Osteoblast (primary cell): ENCODE results near the gene LRRC4C. TPM values are rescaled to one million over a fixed set of nuclear protein-coding genes. Genes with fewer than 3 reads are reported as not detected.

Source experiments
- DNase-seq: peaks from one replicate; pipeline ENCODE4 v3.0.0; 2011; ENCODE audit warnings: low spot score, mixed read lengths; ENCODE audit not compliant: insufficient read length; ENCODE audit errors: missing footprints
- H2AFZ ChIP-seq: 2 replicates; pipeline ENCODE4 v1.6.0; 2011; ENCODE audit warnings: mild to moderate bottlenecking, low read length
- H3K27ac ChIP-seq: 2 replicates; pipeline ENCODE4 v1.5.1; 2011; ENCODE audit warnings: mild to moderate bottlenecking, low read depth, low read length, moderate library complexity
- H3K27me3 ChIP-seq: 2 replicates; pipeline ENCODE4 v1.6.0; 2012; ENCODE audit warnings: mild to moderate bottlenecking, control low read depth, inconsistent platforms, low read length, moderate library complexity; ENCODE audit not compliant: insufficient read depth
- H3K36me3 ChIP-seq: 2 replicates; pipeline ENCODE4 v1.5.1; 2011; ENCODE audit warnings: mild to moderate bottlenecking, low read length, control low read depth, moderate library complexity; ENCODE audit not compliant: insufficient read depth
- H3K4me1 ChIP-seq: 2 replicates; pipeline ENCODE4 v1.5.1; 2011; ENCODE audit warnings: mild to moderate bottlenecking, low read length, control low read depth, moderate library complexity; ENCODE audit not compliant: insufficient read depth
- H3K4me2 ChIP-seq: 2 replicates; pipeline ENCODE4 v1.6.0; 2011; ENCODE audit warnings: mild to moderate bottlenecking, low read length; ENCODE audit not compliant: insufficient read depth
- H3K4me3 ChIP-seq: fragments of 200-600 bp; sonication (generic); 3 replicates; pipeline ENCODE4 v1.5.1; 2012; ENCODE audit warnings: mild to moderate bottlenecking, low read length, inconsistent platforms; ENCODE audit not compliant: insufficient read depth
- H3K79me2 ChIP-seq: 2 replicates; pipeline ENCODE4 v1.6.0; 2012; ENCODE audit warnings: mild to moderate bottlenecking, low read length, control low read depth, inconsistent platforms; ENCODE audit not compliant: insufficient read depth
- H3K9me3 ChIP-seq: 2 replicates; pipeline ENCODE4 v1.5.1; 2011; ENCODE audit warnings: low read depth, low read length, control low read depth
- H4K20me1 ChIP-seq: 2 replicates; pipeline ENCODE4 v1.6.0; 2012; ENCODE audit warnings: mild to moderate bottlenecking, low read length, control low read depth; ENCODE audit not compliant: insufficient read depth
- total RNA-seq: library from RNA; depleted of rRNA; stranded (reverse); fragments of >200 nt; gene quantifications from 2 replicates; pipeline ENCODE4 v1.2.3, GENCODE V29; 2012
- TF ChIP-seq, protein P1 (sequence below): IDR thresholded peaks from 2 replicates; pipeline ENCODE4 v1.5.1; 2011; ENCODE audit warnings: mild to moderate bottlenecking, low read depth, low read length, moderate library complexity; ENCODE audit errors: extremely low read depth

Gene LRRC4C
- total RNA-seq, 1 donor, result 2.2 TPM

DNA sequence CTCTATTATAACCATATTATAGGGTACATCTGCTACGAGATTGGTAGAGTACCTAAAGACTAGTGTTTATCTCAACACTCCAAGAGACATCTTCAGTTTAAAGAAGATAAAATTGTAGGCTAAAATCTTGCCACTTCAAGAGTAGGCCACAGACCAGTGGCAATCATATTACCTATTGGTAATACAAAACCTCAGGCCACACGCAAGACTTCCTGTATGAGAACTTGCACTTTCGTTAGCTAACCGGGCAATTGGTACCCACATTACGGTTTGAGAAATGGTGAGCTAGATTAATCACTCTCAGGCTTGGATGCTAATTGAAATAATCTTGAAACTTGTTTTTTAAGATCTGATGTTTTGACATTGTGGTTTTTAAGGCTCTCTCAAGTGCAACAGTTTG is 772.7 kb downstream of the LRRC4C start:
- H2AFZ ChIP-seq, result no peak overlapping the region
- peaks cover 2% of the 10 kb centered on the region for H3K9me3 ChIP-seq
- H3K4me1 ChIP-seq, result no peaks in the 10 kb centered on the region
- no peak overlapping the region for H3K4me3 ChIP-seq
- H3K4me2 ChIP-seq, result no peak overlapping the region
- TF ChIP-seq, protein P1, sequence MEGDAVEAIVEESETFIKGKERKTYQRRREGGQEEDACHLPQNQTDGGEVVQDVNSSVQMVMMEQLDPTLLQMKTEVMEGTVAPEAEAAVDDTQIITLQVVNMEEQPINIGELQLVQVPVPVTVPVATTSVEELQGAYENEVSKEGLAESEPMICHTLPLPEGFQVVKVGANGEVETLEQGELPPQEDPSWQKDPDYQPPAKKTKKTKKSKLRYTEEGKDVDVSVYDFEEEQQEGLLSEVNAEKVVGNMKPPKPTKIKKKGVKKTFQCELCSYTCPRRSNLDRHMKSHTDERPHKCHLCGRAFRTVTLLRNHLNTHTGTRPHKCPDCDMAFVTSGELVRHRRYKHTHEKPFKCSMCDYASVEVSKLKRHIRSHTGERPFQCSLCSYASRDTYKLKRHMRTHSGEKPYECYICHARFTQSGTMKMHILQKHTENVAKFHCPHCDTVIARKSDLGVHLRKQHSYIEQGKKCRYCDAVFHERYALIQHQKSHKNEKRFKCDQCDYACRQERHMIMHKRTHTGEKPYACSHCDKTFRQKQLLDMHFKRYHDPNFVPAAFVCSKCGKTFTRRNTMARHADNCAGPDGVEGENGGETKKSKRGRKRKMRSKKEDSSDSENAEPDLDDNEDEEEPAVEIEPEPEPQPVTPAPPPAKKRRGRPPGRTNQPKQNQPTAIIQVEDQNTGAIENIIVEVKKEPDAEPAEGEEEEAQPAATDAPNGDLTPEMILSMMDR, result no peak
- no peaks in the 10 kb centered on the region for H3K36me3 ChIP-seq
- no peak overlapping the region for H3K27ac ChIP-seq
- H4K20me1 ChIP-seq, result no peaks in the 10 kb centered on the region
- H3K27me3 ChIP-seq, result no peaks in the 10 kb centered on the region
- DNase-seq, result no peak
- H3K79me2 ChIP-seq, result no peaks in the 10 kb centered on the region

DNA sequence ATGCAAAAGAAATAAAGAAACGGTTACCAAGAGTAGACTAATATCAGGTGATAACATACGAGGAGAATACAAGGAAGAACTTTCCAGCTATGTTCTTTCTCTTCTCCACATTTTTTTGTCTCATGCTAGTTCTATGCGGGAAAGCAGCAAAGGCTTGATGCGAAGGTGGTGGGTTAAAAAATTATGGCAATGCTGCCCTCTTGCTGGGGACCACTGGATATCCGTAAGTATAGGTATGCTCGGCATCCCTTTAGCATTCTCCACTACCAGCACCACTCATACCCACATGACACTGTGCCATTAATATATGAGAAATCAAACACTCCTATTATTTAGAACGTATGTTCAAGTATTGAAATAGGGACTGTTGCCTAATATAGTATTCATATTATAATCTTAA is 776.4 kb downstream of the LRRC4C start:
- TF ChIP-seq, protein P1, result no peak
- Histone ChIP-seq H3K4me3 (no peak overlapping the region), H3K9me3 (peaks cover 2% of the 10 kb centered on the region), H4K20me1 (no peaks in the 10 kb centered on the region), H2AFZ (no peak overlapping the region), H3K36me3 (no peaks in the 10 kb centered on the region), H3K27ac (no peak overlapping the region), H3K79me2 (no peaks in the 10 kb centered on the region), H3K27me3 (no peaks in the 10 kb centered on the region), H3K4me2 (no peak overlapping the region), H3K4me1 (no peaks in the 10 kb centered on the region)
- no peak for DNase-seq

DNA sequence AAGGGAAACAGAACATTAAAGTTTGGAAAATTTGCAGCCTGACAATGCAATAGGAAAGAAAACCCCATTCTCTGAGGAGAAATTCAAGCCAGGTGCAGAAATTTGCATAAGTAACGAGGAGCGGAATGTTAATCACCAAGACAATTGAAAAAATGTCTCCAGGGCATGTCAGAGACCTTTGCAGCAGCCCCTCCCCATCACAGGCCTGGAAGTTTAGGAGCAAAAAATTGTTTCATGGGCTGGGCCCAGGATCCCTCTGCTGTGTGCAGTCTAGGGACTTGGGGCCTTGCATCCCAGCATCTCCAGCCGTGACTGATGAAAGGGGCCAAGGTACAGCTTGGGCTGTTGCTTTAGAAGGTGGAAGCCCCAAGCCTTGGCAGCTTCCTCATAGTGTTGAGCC is 780.2 kb downstream of the LRRC4C start:
- DNase-seq, result no peak

DNA sequence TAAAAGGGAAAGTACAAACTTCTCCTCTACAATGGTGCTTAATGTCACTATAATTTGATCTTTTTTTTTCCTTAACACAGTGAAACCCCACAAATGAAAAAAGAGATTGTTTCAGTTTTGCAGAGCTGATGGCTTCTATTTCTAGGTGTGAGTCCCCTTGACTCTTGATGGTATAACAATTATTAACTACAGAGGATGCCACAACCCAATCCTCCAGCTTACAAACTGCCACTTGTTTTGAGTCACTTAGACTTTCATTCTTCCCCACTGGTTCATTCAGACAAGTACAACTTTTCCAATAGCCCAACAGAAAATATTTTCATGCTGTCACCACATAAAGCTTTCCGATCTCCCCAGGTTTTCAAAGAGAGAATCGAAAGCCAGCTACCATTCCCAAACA is 812.2 kb downstream of the LRRC4C start:
- no peaks in the 10 kb centered on the region for H4K20me1 ChIP-seq
- no peak overlapping the region for H3K27ac ChIP-seq
- H2AFZ ChIP-seq, result no peak overlapping the region
- H3K27me3 ChIP-seq, result no peaks in the 10 kb centered on the region
- H3K4me2 ChIP-seq, result no peak overlapping the region
- no peaks in the 10 kb centered on the region for H3K4me1 ChIP-seq
- no peak for DNase-seq
- TF ChIP-seq, protein P1, result no peak
- no peaks in the 10 kb centered on the region for H3K79me2 ChIP-seq
- peaks cover 2% of the 10 kb centered on the region for H3K9me3 ChIP-seq
- H3K36me3 ChIP-seq, result no peaks in the 10 kb centered on the region
- no peak overlapping the region for H3K4me3 ChIP-seq

More for the DNA sequence above, 780.2 kb downstream of the LRRC4C start:
- H3K4me3 ChIP-seq, result no peak overlapping the region
- peaks cover 2% of the 10 kb centered on the region for H3K9me3 ChIP-seq
- H3K27me3 ChIP-seq, result no peaks in the 10 kb centered on the region
- H4K20me1 ChIP-seq, result no peaks in the 10 kb centered on the region
- no peak overlapping the region for H3K27ac ChIP-seq
- H2AFZ ChIP-seq, result no peak overlapping the region
- H3K79me2 ChIP-seq, result no peaks in the 10 kb centered on the region
- H3K4me1 ChIP-seq, result no peaks in the 10 kb centered on the region
- no peak overlapping the region for H3K4me2 ChIP-seq
- no peaks in the 10 kb centered on the region for H3K36me3 ChIP-seq
- TF ChIP-seq, protein P1, result no peak
